ENCODE results near the gene HSCB.

DNA sequence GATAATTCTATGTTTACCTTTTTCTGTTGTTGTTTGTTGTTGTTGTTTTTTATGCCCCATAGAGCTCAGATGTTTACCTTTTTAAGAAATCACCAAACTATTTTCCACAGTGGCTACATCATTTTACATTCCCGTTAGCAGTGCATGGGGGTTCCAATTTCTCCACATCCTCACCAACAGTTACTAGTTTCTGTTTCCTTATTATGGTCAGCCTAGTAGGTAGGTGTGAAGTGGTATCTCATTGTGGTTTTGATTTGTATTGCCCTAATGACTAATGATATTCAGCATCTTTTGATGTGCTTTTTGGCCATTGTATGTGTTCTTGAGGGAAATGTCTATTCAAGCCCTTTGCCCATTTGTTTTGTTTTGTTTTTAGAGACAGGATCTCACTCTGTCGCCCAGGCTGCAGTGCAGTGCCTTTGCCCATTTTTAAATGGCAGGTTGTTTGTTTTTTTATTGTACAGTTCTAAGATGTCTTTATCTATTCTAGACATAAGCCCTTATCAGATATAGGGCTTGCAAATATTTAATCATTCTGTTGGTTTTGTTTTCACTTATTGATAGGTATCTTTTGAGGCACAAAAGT is 27.7 kb upstream of the HSCB start:
- TF ChIP-seq, protein P1, sequence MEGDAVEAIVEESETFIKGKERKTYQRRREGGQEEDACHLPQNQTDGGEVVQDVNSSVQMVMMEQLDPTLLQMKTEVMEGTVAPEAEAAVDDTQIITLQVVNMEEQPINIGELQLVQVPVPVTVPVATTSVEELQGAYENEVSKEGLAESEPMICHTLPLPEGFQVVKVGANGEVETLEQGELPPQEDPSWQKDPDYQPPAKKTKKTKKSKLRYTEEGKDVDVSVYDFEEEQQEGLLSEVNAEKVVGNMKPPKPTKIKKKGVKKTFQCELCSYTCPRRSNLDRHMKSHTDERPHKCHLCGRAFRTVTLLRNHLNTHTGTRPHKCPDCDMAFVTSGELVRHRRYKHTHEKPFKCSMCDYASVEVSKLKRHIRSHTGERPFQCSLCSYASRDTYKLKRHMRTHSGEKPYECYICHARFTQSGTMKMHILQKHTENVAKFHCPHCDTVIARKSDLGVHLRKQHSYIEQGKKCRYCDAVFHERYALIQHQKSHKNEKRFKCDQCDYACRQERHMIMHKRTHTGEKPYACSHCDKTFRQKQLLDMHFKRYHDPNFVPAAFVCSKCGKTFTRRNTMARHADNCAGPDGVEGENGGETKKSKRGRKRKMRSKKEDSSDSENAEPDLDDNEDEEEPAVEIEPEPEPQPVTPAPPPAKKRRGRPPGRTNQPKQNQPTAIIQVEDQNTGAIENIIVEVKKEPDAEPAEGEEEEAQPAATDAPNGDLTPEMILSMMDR (IDR thresholded peaks at IDR 0.05), result no peak
- no peak for TF ChIP-seq ZFX (IDR thresholded peaks at IDR 0.05; ENCODE audit: borderline replicate concordance)
